HepG2 (cell line): ENCODE measurements around the gene CUL5. TPM values are rescaled to one million over a fixed set of nuclear protein-coding genes. Genes with fewer than 3 reads are reported as not detected.

Experiments used
- ATAC-seq: fragments of 200-7000 bp; cut with Tn5 transposase; 3 replicates; pipeline ENCODE4 v1.9.1; 2020; ENCODE audit warnings: mild to moderate bottlenecking, moderate library complexity
- BruUV-seq: library from RNA; stranded (reverse); fragments of 400-500 nt; replicated peaks from 2 replicates; lab custom pipeline; 2021; lab: Mats Ljungman, UMichigan
- CTCF ChIA-PET: fragments of 300-600 bp; formaldehyde crosslinking; extraction: SDS; loops from one replicate; lab custom pipeline; 2021; ENCODE audit warnings: low total read pairs, inconsistent platforms, low intra/inter-chr PET ratio; lab: Yijun Ruan, JAX
- POLR2A ChIA-PET: fragments of 350-600 bp; sonication (Branson Sonifier 250); formaldehyde crosslinking; loops from one replicate; lab custom pipeline; 2020; ENCODE audit warnings: antibody characterized with exemption, inconsistent platforms; lab: Yijun Ruan, JAX
- DNase-seq: peaks from one replicate; pipeline ENCODE4 v3.0.0-alpha.2; 2015; ENCODE audit warnings: low spot score
- FAIRE-seq: peaks from 3 replicates; lab custom pipeline; 2011; peaks lifted over from hg19 to GRCh38; lab: Jason Lieb, UNC
- H2AFZ ChIP-seq: one replicate; pipeline ENCODE4 v1.6.1; 2011; ENCODE audit warnings: low read length, inconsistent platforms
- H3K27ac ChIP-seq: fragments of 300-600 bp; 3 replicates; pipeline ENCODE4 v1.8.0; 2011; ENCODE audit warnings: mixed run types, mild to moderate bottlenecking, mixed read lengths, low read length, inconsistent platforms; ENCODE audit not compliant: insufficient read depth; ENCODE audit errors: extremely low read length
- H3K27me3 ChIP-seq, 2 experiments: fragments of 200-600 bp in 1 of 2; 2 replicates in 1 of 2; 3 replicates in 1 of 2; pipeline versions ENCODE4 v1.6.0 to v1.8.0; 2011; ENCODE audit warnings: low read length in 2 of 2, mild to moderate bottlenecking in 2 of 2, moderate library complexity in 2 of 2, inconsistent platforms in 1 of 2; ENCODE audit not compliant: insufficient read depth in 2 of 2, control insufficient read depth in 1 of 2
- H3K36me3 ChIP-seq, 2 experiments: fragments of 200-600 bp in 1 of 2; replicated peaks in 1 of 2; 2 replicates in 1 of 2; 3 replicates in 1 of 2; pipeline versions ENCODE4 v1.5.1 to v1.8.0; 2011; ENCODE audit warnings: low read length in 2 of 2, inconsistent platforms in 1 of 2; ENCODE audit not compliant: insufficient read depth in 2 of 2, control insufficient read depth in 1 of 2
- H3K4me1 ChIP-seq: 2 replicates; pipeline ENCODE4 v1.5.1; 2012; ENCODE audit warnings: low read length, inconsistent platforms; ENCODE audit not compliant: insufficient read depth
- H3K4me2 ChIP-seq: 2 replicates; pipeline ENCODE4 v1.6.0; 2011; ENCODE audit warnings: low read depth, low read length, inconsistent platforms
- H3K4me3 ChIP-seq, 3 experiments: fragments of 200-600 bp in 1 of 3; sonication (generic), shearing (Covaris generic) in 1 of 3; replicated peaks in 1 of 3; 2 replicates each; pipeline ENCODE4 v1.5.1; 2011 to 2016; ENCODE audit warnings: low read length in 3 of 3, inconsistent platforms in 2 of 3, low read depth in 2 of 3, mild to moderate bottlenecking in 2 of 3, control low read depth in 1 of 3, mixed read lengths in 1 of 3; ENCODE audit not compliant: insufficient read depth in 1 of 3
- H3K79me2 ChIP-seq: one replicate; pipeline ENCODE4 v1.6.1; 2011; ENCODE audit warnings: low read length, inconsistent platforms; ENCODE audit not compliant: insufficient read depth
- H3K9ac ChIP-seq: 2 replicates; pipeline ENCODE4 v1.6.0; 2011; ENCODE audit warnings: mild to moderate bottlenecking, low read depth, low read length, inconsistent platforms; ENCODE audit not compliant: insufficient read depth
- H3K9me3 ChIP-seq: 2 replicates; pipeline ENCODE4 v1.5.1; 2012; ENCODE audit warnings: mild to moderate bottlenecking, low read length
- H4K20me1 ChIP-seq: 2 replicates; pipeline ENCODE4 v1.6.0; 2011; ENCODE audit warnings: inconsistent platforms, mild to moderate bottlenecking, low read length, moderate library complexity; ENCODE audit not compliant: insufficient read depth
- ATF2 ChIP-seq: sonication (generic); formaldehyde crosslinking; IDR thresholded peaks from 2 replicates; pipeline ENCODE4 v1.4.0; 2020; ENCODE audit warnings: missing genetic modification reagents
- HDAC1 ChIP-seq: sonication (generic); formaldehyde crosslinking; IDR thresholded peaks from 2 replicates; pipeline ENCODE4 v1.5.1; 2020; ENCODE audit warnings: mild to moderate bottlenecking, missing genetic modification reagents
- LBX2 ChIP-seq: sonication (generic); formaldehyde crosslinking; IDR thresholded peaks from 2 replicates; pipeline ENCODE4 v1.5.0; 2020; ENCODE audit warnings: missing genetic modification reagents, mild to moderate bottlenecking, borderline replicate concordance
- TGIF2 ChIP-seq: IDR thresholded peaks from 2 replicates; pipeline ENCODE4 v1.6.1; 2016; ENCODE audit warnings: control low read depth, missing compliant biosample characterization
- TRIM22 ChIP-seq: fragments of 450-650 bp; IDR thresholded peaks from 2 replicates; pipeline ENCODE4 v1.6.1; 2017
- ZBTB33 ChIP-seq: sonication (generic); formaldehyde crosslinking; IDR thresholded peaks from 2 replicates; pipeline ENCODE4 v1.4.0; 2020; ENCODE audit warnings: missing genetic modification reagents
- ZMYM2 ChIP-seq: sonication (generic); formaldehyde crosslinking; IDR thresholded peaks from 2 replicates; pipeline ENCODE4 v1.8.0; 2022; ENCODE audit warnings: mild to moderate bottlenecking, missing genetic modification reagents
- ZNF296 ChIP-seq: sonication (generic); formaldehyde crosslinking; conservative IDR thresholded peaks from 2 replicates; pipeline ENCODE4 v1.5.0; 2020; ENCODE audit warnings: mild to moderate bottlenecking, missing genetic modification reagents
- ZNF414 ChIP-seq: sonication (generic); formaldehyde crosslinking; IDR thresholded peaks from 2 replicates; pipeline ENCODE4 v1.5.0; 2020; ENCODE audit warnings: missing genetic modification reagents
- ZNF605 ChIP-seq: sonication (generic); formaldehyde crosslinking; IDR thresholded peaks from 2 replicates; pipeline ENCODE4 v1.8.0; 2022; ENCODE audit warnings: mild to moderate bottlenecking, missing genetic modification reagents
- ZNF75D ChIP-seq: sonication (generic); formaldehyde crosslinking; IDR thresholded peaks from 2 replicates; pipeline ENCODE4 v1.8.1; 2023; ENCODE audit warnings: missing genetic modification reagents, mild to moderate bottlenecking, borderline replicate concordance
- ZNF850 ChIP-seq: sonication (generic); formaldehyde crosslinking; conservative IDR thresholded peaks from 2 replicates; pipeline ENCODE4 v1.9.0; 2021; ENCODE audit warnings: mild to moderate bottlenecking, missing genetic modification reagents
- WGBS: methylation state at CpG from one replicate; pipeline ENCODE4 v1.1.6; 2017; ENCODE audit warnings: low lambda C conversion rate; 5-methylcytosine and 5-hydroxymethylcytosine counted together
- in situ Hi-C: cut with HindIII; loops from 2 replicates; pipeline ENCODE4 v1.10.0; 2017; ENCODE audit warnings: low pct_unique_long_range_greater_than_20kb; ENCODE audit not compliant: extremely low pct_ligation_motif_present
- intact Hi-C: fragments of 100-400 bp; cut with micrococcal nuclease; formaldehyde crosslinking; loops from one replicate; pipeline ENCODE4 v1.10.0; 2022; ENCODE audit not compliant: unreplicated experiment
- polyA plus RNA-seq, 8 experiments: library from polyadenylated mRNA; depleted of rRNA in 3 of 8; stranded (reverse) in 7 of 8; unstranded in 1 of 8; fragments of >200 nt; fragmentation: Illumina TruSeq in 4 of 8; extraction: Trizol in 4 of 8; gene quantifications; 2 replicates each; pipeline versions ENCODE4 v1.2.1 to v1.2.3, GENCODE V29; 2011 to 2016; ENCODE audit warnings: low read depth in 4 of 8, missing spikeins in 1 of 8, mixed read lengths in 1 of 8; ENCODE audit not compliant: insufficient read depth in 1 of 8
- total RNA-seq, 5 experiments: library from RNA; depleted of rRNA; stranded (reverse); fragments of >200 nt; fragmentation: Illumina TruSeq; extraction: Trizol; gene quantifications; 2 replicates each; pipeline ENCODE4 v1.2.3, GENCODE V29; 2016; ENCODE audit warnings: low read depth in 1 of 5

Gene CUL5
- total and polyA plus RNA-seq, 2 of the 13 experiments (the other 11 are each of a cell fraction or from before 2014, with no cell fraction given), result 7.0 to 24.7 TPM

GRCh38 chr11:108144615-108145014 is 135.9 kb downstream of the CUL5 start (continued):
- TF ChIP-seq ZBTB33 (CRISPR knock-in tag), result no peak

- BruUV-seq, result no TSS peak
- no peak overlapping the region for H3K4me2 ChIP-seq
- CTCF ChIA-PET, result no interaction called here
- in situ Hi-C loops, result no loop called here
- no peak for FAIRE-seq
- no peaks in the 10 kb centered on the region for H3K4me1 ChIP-seq
- WGBS, result 100% methylated on average over 1 of the region's 1 CpG
- TF ChIP-seq ZMYM2 (CRISPR knock-in tag), result no peak
- no peak for TF ChIP-seq ATF2 (CRISPR knock-in tag)
- no peak for TF ChIP-seq ZNF850 (CRISPR knock-in tag)
- no peak for TF ChIP-seq HDAC1 (CRISPR knock-in tag)
- no peak for TF ChIP-seq ZNF414 (CRISPR knock-in tag)
- TF ChIP-seq TRIM22, result no peak
- no peak for TF ChIP-seq TGIF2 (CRISPR knock-in tag)
- no peak for TF ChIP-seq ZNF296 (CRISPR knock-in tag)
- no peak for TF ChIP-seq LBX2 (CRISPR knock-in tag)
- TF ChIP-seq ZNF75D (CRISPR knock-in tag), result no peak
- no peak for TF ChIP-seq ZNF605
- H3K79me2 ChIP-seq, result no peaks in the 10 kb centered on the region
- no peaks in the 10 kb centered on the region for H4K20me1 ChIP-seq
- H3K27ac ChIP-seq, result no peak overlapping the region
- DNase-seq, result no peak
- ATAC-seq, result no peak
- intact Hi-C loops, result no loop called here
- no peak overlapping the region for H2AFZ ChIP-seq
- peaks cover 11 to 70% of the 10 kb centered on the region in 2 experiments for H3K36me3 ChIP-seq
- H3K27me3 ChIP-seq, result no peaks in the 10 kb centered on the region; a peak in 1 of 5 replicates
- no peak overlapping the region for H3K9ac ChIP-seq
- H3K9me3 ChIP-seq, result no peaks in the 10 kb centered on the region
- POLR2A ChIA-PET, result no interaction called here
- no peak overlapping the region for H3K4me3 ChIP-seq
Observed at GRCh38 chr11:108147150-108147549, 138.5 kb downstream of the CUL5 start.
